ENCODE results near the gene LYSMD3.

GRCh38 chr5:90528601-90529193, 687 bp downstream of the LYSMD3 start:
- TF ChIP-seq YY1 (IDR thresholded peaks at IDR 0.05; ENCODE audit: insufficient read depth, insufficient read length) (no peak), ZNF274 (IDR thresholded peaks at IDR 0.05; ENCODE audit: low read depth, low read length) (no peak)

All from NT2/D1 (cell line).